Measurements from ENCODE around the gene R3HDM4.
"Not testable (repeated sequence)": the region's sequence is repeated elsewhere in the genome, so short reads cannot be mapped to it uniquely, and the experiment has no call there.

The R3HDM4 gene

DNA sequence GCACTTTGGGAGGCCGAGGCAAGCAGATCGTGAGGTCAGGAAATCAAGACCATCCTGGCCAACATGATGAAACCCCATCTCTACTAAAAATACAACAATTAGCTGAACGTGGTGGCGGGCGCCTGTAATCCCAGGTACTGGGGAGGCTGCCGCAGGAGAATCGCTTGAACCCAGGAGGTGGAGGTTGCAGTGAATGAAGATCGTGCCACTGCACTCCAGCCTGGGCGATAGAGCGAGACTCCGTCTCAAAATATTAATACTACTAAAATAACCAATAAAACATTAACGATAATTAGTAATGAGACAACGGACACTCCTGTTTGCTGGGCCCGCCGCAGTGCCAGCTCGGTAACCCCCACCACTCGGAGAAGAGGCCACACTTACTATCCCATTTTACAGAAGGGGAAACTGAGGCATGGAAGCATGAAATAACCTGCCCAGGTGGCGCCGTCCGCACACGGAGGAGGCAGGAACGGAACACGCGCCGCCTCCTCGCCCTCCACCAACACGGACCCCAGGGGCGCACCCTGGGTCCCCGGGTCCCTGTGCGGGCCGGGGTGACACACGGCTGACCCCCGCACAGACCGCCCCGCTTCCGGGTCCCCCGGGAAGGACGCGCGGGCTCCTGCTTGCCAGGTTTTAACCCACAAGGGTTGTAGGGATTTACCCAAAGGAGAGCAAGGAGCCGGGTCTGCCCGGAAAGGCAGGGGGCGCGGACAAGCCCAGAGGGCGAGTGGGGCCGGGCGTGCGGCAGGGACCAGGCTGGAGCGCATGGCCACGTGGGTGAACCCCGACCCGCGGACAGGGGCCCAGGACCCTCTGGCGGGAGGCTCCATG is 1.6 kb downstream of the R3HDM4 start:
- no peak for DNase-seq

DNA sequence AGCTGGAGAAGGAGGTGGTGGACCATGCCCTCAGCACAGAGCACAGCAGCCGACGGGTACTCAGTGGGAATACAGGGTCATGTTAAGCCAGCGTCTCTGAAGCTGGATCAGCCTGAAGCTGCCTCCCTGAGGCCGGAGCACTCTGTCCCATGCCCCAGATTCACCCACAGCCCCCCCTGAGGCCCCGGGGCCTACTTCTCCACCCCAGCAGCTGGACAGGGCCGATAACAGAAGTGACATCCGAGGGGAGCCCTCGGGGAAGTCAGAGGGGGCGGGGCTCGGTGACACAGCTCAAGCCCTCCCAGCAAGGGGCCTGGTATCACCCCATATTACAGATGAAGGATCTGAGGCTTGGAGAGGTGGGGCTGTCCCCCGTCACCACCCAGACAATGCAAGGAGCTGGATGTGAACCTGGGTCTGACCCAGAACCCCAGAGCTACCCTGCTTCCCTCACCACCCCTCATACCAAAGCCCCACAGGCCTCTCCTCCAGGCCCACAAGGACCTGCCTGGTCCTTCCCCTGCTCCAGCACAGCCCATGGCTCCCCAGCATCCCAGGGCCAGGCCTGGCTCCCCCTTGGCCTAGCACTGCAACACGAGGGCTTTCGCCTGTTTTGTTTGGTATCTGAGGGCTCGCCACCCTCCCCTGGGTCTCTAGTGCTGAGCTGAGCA is 5.7 kb downstream of the R3HDM4 start:
- peak; percentile 70 for DNase-seq

DNA sequence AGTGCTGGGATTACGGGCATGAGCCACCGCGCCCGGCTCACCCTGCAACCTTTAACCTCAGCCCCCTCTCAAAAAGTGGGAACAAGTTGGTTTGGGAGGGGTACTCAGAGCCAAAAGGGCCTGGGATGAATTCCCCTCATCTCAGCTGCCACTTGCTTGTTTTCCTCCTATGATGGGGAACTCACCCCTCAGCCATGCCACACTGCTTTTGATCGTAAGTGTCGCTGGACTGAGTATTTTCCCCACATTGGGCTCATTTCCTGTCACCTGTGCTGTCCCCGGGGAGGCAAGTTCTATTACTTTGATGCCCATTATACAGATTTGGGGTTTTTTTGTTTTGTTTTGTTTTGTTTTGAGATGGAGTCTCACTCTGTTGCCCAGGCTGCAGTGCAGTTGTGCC is 6.5 kb downstream of the R3HDM4 start:
- no peak for DNase-seq

DNA sequence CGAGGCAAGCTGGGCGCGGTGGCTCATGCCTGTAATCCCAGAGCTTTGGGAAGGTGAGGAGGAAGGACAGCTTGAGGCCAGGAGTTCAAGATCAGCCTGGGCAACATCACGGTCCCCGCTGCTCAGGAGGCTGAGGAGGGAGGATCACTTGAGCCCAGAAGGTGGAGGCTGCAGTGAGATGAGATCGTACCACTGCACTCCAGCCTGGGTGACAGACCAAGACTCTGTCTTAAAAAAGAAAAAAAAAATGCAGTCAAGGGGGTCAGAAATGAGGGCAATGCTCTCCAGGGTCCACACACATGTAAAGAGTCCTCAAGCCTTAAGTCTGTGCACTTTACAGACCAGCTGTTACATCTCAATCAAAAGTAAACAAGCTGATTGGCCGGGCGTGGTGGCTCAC is 8.5 kb downstream of the R3HDM4 start:
- no peak for DNase-seq

DNA sequence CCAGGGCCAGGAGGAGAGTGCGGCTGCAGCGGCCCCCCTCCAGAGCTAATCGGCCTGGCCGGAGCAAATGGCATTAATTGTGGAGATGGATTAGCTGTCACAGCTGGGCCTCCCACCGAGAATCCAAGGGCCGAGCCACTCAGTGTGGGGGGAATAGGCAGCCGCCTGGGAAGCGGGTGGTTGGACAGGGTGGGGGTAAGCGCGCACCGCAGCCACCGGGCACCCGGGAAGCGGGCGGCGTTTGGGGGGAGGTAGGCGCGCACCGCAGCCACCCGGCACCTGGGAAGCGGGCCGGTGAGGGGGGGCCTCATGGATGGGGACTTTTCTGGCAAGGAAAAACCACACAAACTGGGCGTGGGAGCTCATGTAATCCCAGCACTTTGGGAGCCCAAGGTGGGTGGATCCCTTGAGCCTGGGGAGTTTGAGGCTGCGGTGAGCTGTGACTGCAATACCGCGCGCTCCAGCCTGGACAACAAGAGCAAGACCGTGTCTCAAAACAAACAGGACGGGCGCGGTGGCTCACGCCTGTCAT is 9.7 kb downstream of the R3HDM4 start:
- no peak for DNase-seq

DNA sequence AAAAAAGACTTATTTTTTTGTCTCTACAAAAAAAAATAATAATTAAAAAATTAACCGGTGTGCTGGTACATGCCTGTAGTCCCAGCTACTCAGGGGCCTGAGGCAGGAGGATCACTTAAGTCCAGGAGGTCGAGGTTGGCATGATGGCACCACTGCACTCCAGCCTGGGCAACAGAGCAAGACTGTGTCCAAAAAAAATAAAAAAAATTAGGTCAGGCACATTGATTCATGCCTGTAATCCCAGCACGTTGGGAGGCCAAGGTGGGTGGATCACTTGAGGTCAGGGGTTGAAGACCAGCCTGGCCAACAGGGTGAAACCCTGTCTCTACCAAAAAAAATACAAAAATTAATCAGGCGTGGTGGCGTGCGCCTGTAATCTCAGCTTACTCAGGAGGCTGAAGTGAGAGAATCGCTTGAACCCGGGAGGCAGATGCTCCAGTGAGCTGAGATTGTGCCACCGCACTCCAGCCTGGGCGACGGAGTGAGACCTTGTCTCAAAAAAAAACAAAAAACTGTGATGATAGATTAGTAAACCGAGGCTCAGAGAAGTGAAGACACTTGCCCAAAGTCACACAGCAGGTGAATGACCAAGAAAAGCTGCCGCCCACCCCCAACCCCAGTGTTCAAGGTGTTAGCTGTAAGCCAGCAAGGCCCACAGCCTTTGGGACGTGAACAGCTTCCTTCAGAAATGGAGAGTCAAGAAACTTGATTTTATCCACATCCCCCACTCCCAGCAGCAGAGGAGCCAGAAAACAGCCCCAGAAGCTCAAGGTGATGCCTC is 10.4 kb downstream of the R3HDM4 start:
- no peak for DNase-seq

DNA sequence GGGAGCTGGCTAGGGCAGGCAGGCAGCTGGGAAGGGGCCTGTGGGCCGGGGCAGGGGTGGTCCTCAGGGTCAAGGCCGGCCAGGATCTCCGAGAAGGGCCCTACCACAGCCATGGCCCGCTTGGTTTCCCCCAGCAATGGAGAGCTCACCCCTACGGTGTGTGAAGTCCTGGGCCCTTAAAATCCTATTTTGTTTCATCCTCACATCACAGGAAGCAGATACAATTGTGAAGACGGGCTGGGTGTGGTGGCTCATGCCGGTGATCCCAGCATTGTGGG is 11.0 kb downstream of the R3HDM4 start:
- no peak for DNase-seq

DNA sequence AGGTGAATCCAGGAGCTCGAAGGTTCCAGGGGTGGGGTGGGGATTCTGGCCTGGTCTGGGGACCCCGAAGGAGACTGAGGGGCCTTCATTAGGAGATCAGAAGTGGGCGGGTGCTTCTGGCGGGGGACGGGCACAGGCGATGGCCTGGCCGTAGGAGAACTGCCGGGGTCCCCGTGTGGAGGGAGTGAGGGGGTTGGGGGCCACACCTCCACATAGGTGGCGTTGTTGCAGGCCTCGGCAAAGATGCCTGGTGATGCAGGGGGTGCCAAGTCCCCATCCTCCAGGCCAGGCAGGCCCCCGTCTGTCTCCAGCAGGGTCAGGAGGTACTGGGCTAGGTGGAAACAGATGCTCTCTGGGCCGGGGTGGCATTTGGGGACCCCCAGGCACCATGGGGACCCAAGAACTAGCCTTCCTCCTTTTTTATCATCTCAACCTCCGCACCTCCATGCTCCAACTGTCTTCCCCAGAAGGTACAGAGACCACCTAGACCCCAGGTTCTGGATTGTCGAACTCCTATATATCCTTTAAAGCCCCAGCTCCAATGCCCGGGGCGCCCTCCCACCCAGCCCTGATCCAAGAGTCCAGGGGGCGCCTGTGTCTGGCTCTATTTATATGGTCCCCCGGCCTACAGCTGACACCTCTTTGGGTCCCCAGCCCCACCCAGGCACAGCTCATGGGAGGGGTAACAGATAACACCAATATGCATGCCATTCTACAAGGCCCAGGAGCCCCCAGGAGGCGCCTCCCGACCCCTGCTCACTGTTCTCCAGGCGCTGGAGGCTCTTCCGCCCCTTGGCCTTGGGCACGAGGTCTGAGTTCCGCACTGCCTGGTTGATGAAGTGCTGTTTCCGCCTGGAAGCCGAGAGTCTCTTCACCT is 11.6 kb downstream of the R3HDM4 start:
- DNase-seq = no peak

DNA sequence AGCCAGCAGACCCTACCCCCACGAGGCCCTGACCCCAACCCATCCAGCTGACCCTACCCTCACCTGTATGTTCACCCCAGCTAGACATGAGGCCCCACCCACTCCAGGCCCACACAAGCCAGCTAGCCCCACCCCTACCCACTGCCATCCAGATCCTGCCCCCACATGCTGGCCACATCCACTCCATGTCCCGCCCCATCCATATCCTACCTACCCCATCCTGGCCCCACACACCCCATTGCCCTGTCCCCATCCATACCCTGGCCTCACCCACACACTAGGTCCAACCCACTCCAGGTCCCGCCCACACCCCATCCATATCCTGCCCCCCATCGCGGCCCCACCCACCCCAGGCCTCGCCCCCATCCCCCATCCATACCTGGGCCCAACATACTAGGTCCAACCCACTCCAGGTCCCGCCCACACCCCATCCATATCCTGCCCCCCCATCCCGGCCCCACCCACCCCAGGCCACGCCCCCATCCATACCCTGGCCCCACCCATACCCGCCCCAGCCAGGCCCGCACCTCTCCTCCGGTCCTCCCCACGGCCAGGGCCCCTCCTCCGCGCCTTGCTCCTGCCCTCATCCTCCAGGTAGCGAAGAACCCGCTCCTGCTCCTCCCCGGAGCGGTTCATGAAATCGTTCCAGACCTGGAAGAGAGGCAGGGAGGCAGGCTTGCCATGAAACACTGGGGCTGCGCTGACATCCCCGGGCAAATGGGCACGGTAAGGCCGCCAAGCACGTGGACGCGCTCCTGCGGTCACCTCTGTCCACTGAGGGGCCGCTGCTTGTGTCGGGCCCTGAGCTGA is 12.5 kb downstream of the R3HDM4 start:
- DNase-seq = no peak

DNA sequence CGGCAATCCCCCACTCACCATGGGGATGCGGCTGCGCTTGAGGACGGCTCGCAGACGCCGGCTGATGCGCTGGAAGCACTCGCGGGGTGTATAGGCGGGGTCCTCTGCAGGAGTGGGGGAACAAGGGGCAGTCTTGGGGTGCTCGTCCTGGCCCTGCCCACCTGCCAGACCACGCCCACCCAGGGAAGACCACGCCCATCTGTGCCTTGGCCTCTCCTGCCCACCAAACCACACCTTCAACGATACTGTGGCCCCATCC is 13.0 kb downstream of the R3HDM4 start:
- no peak for DNase-seq

DNA sequence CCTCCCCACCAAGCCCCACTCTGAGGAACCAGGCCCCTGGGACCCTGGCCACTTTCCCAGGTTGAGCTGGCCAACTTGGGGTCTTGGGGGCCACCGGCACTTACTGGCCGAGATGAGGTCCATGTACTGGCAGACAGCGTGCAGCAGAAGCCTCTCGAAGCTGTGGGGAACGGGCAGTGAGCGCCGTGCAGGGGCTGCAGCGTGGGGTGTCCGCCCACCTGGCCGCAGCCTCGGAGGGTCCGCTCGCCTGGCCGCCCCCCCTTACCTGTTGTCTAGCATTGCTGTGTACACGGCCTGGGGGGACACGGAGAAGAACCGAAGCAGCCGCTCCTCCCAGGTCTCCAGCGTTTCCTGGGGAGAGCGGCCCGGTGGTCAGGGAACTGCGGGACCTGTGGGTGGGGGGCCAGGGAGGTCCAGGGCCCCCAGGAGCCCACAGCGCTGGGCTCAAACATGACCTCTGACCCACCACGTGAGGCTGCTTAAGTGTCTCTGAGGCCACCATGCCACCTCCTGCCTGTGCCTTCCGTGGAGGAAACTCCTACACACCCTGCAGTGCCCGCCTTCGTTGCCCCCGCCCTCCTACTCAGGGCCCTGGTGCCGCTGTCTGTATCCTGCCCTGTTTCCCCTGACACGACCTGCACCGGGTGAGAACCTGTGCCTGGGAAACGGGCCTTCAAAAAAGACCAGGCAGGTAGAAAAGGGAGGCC is 13.5 kb downstream of the R3HDM4 start:
- no peak for DNase-seq

DNA sequence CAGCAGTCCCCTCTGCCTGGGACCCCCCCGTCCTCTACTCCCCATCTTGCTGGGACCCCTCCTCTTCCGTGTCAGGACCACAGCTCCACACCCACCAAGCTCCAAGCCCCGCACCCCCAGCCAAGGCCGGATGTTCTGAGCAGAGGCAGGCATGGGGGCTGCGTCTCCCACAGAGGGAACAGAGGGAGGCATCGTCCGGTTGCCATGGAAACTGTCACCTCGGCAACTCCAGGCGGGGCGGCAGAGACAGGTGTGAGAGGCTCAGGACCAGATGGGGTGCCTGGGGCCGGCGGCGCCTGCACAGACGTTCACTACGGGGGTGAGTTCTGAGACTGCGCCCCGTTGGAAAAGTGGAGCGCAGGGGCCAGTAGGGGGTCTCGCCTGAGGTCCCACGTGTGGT is 14.4 kb downstream of the R3HDM4 start:
- no peak for DNase-seq

DNA sequence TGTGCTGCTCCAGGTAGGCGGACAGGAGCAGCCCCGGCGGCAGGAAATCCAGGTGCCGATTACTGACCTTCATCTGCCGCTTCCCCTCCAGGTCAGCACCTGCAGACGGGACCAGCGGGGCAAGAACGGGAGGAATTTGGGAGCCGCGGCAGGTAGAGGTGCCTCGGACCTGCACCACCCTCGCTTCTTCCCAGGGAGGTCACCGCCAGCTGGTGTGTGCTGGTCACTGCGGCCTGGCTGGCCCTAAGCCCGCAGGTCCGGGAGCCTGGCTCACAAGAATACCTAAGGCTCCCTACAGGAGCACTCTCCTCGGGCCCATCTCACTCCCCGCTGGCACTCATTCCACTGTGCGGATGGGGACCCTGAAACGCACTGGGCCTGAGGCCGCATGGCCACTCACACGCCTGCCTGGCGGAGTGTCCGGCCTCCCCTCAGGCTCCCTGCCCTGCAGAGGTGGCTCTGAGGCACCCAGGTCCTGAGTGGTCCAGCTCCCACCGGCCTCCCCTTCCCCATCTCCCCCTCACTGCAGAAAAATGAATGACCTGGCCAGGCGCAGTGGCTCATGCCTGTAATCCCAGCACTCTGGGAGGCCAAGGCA is 15.5 kb downstream of the R3HDM4 start:
- DNase-seq = no peak

DNA sequence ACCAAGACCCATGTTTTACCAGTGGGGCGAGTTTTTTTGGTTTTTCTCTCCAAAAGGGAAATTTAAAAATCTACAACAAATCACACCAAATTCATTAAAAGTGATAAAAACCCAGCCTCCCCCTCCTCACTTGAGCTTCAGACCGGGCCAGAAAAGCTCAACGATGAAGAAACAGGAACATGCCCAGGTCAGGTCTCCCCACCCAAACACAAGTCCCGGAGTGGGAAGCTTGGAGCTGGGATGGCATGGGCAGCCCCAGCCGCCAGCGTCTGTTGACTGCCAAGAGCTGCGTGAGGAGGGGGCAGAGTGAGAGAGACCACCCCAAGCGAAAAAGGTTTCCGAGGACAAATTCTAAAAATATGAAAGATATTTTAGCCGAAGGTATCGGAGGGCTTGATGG is 16.0 kb downstream of the R3HDM4 start:
- no peak for DNase-seq

DNA sequence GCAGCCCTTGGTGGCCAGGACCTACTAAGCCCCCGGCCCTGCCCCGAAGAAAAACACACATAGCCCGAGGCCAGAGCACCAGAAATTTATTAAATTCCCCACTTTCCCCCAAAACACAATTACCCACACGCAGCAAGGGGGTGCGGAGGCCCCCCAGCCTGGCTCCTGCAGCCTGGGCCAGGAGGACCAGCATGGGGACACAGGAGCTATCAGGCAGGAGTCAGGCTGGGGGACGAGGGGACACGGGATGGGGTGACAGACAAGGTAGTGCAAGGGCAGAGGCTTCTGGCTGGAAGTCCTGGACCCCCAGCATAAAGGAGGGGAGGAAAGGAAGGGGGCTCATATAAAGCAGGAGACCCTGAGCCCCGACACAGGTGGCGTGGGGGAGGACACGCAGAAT is 16.6 kb downstream of the R3HDM4 start:
- no peak for DNase-seq

DNA sequence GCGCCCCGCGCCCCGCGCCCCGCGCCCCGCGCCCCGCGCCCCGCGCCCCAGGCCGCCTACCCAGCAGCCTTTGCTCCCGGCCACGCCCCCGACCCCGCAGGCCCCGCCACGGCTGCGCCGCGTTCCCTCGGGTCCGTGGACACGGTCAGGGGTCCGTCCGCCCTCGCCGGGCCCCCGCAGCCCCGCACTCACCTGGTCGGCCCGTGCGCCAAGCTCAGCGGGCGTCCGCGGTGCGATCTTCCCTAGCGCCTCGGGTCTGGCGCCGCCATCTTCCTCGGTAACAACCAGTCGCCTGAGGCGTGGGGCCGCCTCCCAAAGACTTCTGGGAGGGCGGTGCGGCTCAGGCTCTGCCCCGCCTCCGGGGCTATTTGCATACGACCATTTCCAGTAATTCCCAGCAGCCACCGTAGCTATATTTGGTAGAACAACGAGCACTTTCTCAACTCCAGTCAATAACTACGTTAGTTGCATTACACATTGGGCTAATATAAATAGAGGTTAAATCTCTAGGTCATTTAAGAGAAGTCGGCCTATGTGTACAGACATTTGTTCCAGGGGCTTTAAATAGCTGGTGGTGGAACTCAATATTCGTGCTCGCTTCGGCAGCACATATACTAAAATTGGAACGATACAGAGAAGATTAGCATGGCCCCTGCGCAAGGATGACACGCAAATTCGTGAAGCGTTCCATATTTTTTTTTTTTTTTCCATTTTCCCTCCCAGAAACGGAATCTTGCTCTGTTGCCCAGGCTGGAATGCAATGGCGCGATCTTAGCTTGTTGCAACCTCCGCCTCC is 19.9 kb downstream of the R3HDM4 start, which contains the start of the genes MED16 and RNU6-9:
MED16 (minus strand) TSS at position 294 of the 796 bp plus-strand sequence. CDS start 2,056 bp downstream, outside the sequence.
RNU6-9 (plus strand) TSS at position 591 of the 796 bp plus-strand sequence.
- DNase-seq = peak; percentile 96

DNA sequence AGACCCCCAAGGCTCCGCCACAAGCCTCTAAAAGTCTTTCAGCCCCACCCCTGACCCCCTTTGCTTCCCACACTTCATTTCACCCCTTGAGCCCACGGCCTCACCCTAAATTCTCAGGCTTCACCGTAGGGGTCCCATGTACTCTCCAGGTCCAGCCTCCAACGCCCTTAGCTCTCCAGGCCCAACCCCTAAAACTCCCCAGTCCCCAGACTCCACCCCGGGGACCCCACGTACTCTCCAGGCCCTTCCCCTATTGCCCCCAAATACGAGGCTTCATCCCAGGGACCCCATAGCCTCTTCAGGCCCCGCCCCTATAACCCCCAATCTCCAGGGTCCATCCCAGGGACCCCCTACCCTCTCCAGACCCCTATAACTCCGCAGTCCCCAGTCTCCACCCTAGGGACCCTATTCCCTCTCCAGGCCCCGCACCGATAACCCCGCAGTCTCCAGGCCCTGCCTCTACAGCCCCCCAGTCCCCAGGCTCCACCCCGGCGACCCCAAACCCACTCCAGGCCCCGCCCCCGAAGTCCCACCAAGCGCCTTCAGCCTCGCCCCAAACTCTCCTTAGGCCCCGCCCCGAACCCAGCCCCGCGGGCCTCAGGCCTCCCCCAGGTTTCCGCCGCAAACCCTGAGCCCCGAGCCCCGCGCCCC is 20.7 kb downstream of the R3HDM4 start:
- DNase-seq = no peak

DNA sequence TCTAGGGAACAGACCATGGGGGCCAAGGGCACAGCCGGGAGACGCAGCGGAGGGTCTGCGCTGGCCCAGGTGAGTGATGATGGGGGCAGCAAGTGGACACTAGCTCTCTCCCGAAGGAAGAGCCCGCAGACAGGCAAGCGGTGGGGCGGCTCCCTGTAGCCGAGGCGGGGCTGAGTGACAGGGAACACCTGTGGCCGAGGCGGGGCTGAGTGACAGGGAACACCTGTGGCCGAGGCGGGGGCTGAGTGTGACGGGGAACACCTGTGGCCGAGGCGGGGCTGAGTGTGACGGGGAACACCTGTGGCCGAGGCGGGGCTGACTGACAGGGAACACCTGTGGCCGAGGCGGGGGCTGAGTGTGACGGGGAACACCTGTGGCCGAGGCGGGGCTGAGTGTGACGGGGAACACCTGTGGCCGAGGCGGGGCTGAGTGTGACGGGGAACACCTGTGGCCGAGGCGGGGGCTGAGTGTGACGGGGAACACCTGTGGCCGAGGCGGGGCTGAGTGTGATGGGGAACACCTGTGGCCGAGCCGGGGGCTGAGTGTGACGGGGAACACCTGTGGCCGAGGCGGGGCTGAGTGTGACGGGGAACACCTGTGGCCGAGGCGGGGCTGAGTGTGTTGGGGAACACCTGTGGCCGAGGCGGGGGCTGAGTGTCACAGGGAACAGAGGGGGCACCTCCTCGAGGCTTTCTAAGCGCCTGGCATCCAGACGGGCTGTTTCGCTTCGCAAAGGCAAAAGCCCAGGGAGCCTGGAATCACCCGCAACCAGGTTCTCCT is 21.4 kb downstream of the R3HDM4 start:
- not testable (repeated sequence) for DNase-seq

DNA sequence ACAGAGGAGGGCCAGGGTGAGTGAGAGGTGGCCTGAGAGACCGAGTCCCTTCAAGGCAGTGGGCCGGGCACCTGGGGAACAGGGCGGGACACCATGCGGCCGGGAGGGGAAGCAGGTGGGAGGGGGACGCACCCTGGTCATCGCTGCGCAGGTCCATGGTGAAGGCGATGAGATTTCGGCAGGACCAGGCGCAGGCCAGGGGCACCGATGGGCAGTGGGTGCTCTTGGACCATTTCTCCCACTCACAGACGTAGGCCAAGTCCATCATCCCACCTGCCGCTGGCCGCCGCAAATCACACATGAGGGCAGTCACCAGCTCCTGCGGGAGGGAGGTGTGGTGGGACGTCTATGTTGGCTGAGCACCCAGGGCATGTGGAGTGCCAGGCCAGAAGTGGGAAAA is 22.2 kb downstream of the R3HDM4 start:
- no peak for DNase-seq

Data from inflammatory macrophage treated with lipopolysaccharide for 4 hours (primary cell).